ENCODE results near the gene TMEM191C. TPM values are rescaled to one million over a fixed set of nuclear protein-coding genes. Genes with fewer than 3 reads are reported as not detected.
"Not testable (repeated sequence)": the region's sequence is repeated elsewhere in the genome, so short reads cannot be mapped to it uniquely, and the experiment has no call there.

The TMEM191C gene
- total RNA-seq, 1 donor from 2014 or later, result 3.5 TPM

GRCh38 chr22:21449531-21450319 is 17.5 kb upstream of the TMEM191C start:
- no peak overlapping the region for H3K4me3 ChIP-seq
- TF ChIP-seq CTCF (IDR thresholded peaks at IDR 0.05), result no peak
- peaks cover 25% of the 10 kb centered on the region for H3K36me3 ChIP-seq
- H3K27ac ChIP-seq, result no peak overlapping the region
- H3K4me1 ChIP-seq, result no peaks in the 10 kb centered on the region
- intact Hi-C loops (cut with DNase I), result no loop called here
- DNase-seq (peak; percentile 29), ATAC-seq (no peak)
- H3K27me3 ChIP-seq (ENCODE audit: low read depth), result no peaks in the 10 kb centered on the region
- H3K9me3 ChIP-seq, result no peaks in the 10 kb centered on the region

GRCh38 chr22:21450320-21450831 is 16.8 kb upstream of the TMEM191C start:
- no peak for ATAC-seq

GRCh38 chr22:21450858-21451353 is 16.3 kb upstream of the TMEM191C start:
- ATAC-seq, result no peak
- peak; percentile 13 for DNase-seq
- intact Hi-C loops (cut with DNase I), result no loop called here

More at GRCh38 chr22:21450320-21450831, 16.8 kb upstream of the TMEM191C start:
- intact Hi-C loops (cut with DNase I), result no loop called here
- peak; percentile 44 for DNase-seq
- Histone ChIP-seq H3K4me3 (no peak overlapping the region), H3K4me1 (no peaks in the 10 kb centered on the region), H3K27ac (no peak overlapping the region), H3K27me3 (ENCODE audit: low read depth) (no peaks in the 10 kb centered on the region), H3K9me3 (no peaks in the 10 kb centered on the region), H3K36me3 (peaks cover 20% of the 10 kb centered on the region)
- TF ChIP-seq CTCF (IDR thresholded peaks at IDR 0.05), result no peak

GRCh38 chr22:21451545-21452520 is 15.4 kb upstream of the TMEM191C start:
- TF ChIP-seq CTCF (IDR thresholded peaks at IDR 0.05), result no peak
- peaks cover 5% of the 10 kb centered on the region for H3K36me3 ChIP-seq
- no peak for ATAC-seq
- no peak overlapping the region for H3K27ac ChIP-seq
- intact Hi-C loops (cut with DNase I), result no loop called here
- peaks cover 3% of the 10 kb centered on the region for H3K4me1 ChIP-seq
- no peaks in the 10 kb centered on the region for H3K9me3 ChIP-seq
- H3K27me3 ChIP-seq (ENCODE audit: low read depth), result no peaks in the 10 kb centered on the region
- peak; percentile 20 for DNase-seq
- no peak overlapping the region for H3K4me3 ChIP-seq

More at GRCh38 chr22:21450858-21451353, 16.3 kb upstream of the TMEM191C start:
- H3K27me3 ChIP-seq (ENCODE audit: low read depth), result no peaks in the 10 kb centered on the region
- TF ChIP-seq CTCF (IDR thresholded peaks at IDR 0.05), result no peak
- H3K27ac ChIP-seq, result no peak overlapping the region
- no peaks in the 10 kb centered on the region for H3K4me1 ChIP-seq
- H3K4me3 ChIP-seq, result no peak overlapping the region
- peaks cover 15% of the 10 kb centered on the region for H3K36me3 ChIP-seq
- H3K9me3 ChIP-seq, result no peaks in the 10 kb centered on the region

GRCh38 chr22:21452666-21453065 is 14.5 kb upstream of the TMEM191C start:
- H3K4me3 ChIP-seq; H3K36me3 ChIP-seq; ATAC-seq; intact Hi-C loops (cut with DNase I); H3K27me3 ChIP-seq (ENCODE audit: low read depth); H3K27ac ChIP-seq; H3K9me3 ChIP-seq: not testable (repeated sequence)
- peaks cover 12% of the 10 kb centered on the region for H3K4me1 ChIP-seq
- peak; percentile 6 for DNase-seq

GRCh38 chr22:21454998-21455333 is 12.2 kb upstream of the TMEM191C start:
- not testable (repeated sequence) for DNase-seq

More at GRCh38 chr22:21454998-21455333, 12.2 kb upstream of the TMEM191C start:
- H3K9me3 ChIP-seq; H3K27ac ChIP-seq; H3K27me3 ChIP-seq (ENCODE audit: low read depth); H3K4me3 ChIP-seq; ATAC-seq; H3K36me3 ChIP-seq; intact Hi-C loops (cut with DNase I): not testable (repeated sequence)
- peaks cover 12% of the 10 kb centered on the region for H3K4me1 ChIP-seq
